ENCODE measurements around the gene PPP1R3F.

DNA sequence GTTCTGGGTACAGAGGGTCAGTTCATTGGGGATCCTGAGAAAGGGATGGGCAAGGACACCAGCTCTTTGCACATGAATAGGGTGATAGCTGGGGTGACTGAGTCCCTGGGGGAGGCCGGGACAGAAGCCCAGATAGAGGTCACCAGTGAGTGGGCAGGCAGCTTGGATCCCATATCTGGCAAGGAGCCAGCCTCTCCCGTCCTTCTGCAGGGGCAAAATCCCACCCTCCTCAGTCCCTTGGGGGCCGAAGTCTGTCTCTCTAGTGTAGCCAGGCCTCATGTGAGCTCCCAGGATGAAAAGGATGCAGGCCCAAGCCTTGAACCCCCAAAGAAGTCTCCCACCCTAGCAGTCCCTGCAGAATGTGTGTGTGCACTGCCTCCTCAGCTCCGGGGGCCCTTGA is 17.0 kb downstream of the PPP1R3F start:
- no peak for TF ChIP-seq CTCF (conservative IDR thresholded peaks at IDR 0.05)
- no peak for TF ChIP-seq EZH2 (IDR thresholded peaks at IDR 0.05; ENCODE audit: low read depth)
